ENCODE data around the gene ME3. TPM values are rescaled to one million over a fixed set of nuclear protein-coding genes. Genes with fewer than 3 reads are reported as not detected.
A peak's percentile ranks its signal among the peaks of the same experiment; 100 is the strongest.

The ME3 gene
- total RNA-seq, 3 donors from 2014 or later (not counting 1 experiment from before 2014, with no cell fraction given) = 5.2 to 7.5 (median 6.9) TPM

GRCh38 chr11:86670181-86670580 is 2.2 kb downstream of the ME3 start:
- DNase-seq = no peak
- Histone ChIP-seq H3K27ac (ENCODE audit: low read length) (no peak overlapping the region), H3K4me1 (ENCODE audit: control insufficient read depth, insufficient read depth, low read length) (peaks cover 13% of the 10 kb centered on the region), H3K27me3 (ENCODE audit: control insufficient read depth, insufficient read depth, low read length) (peaks cover 3% of the 10 kb centered on the region), H3K9me3 (ENCODE audit: control insufficient read depth, insufficient read depth, low read length) (no peaks in the 10 kb centered on the region), H3K36me3 (ENCODE audit: control insufficient read depth, insufficient read depth, low read length) (no peaks in the 10 kb centered on the region), H3K4me3 (ENCODE audit: low read length) (no peak overlapping the region)
- Mint-ChIP-seq H3K36me3 (no peaks in the 10 kb centered on the region), H3K4me1 (peaks cover 12 to 16% of the 10 kb centered on the region in 2 donors), H3K27ac (no peak overlapping the region), H3K4me3 (peak overlapping the region; percentile 86), H3K27me3 (ENCODE audit: low read depth in 2 of 2) (peaks cover 13 to 19% of the 10 kb centered on the region in 2 donors), H3K9me3 (no peaks in the 10 kb centered on the region)
- 43% methylated on average over 4 of the region's 5 CpGs for WGBS (ENCODE audit: insufficient coverage)
- intact Hi-C loops (cut with micrococcal nuclease) = loop anchor here (5.0 kb wide), 1 partner anchor 137 kb away; no protein-coding TSS in a partner anchor
- no peak for ATAC-seq
- no peak for TF ChIP-seq CTCF (IDR thresholded peaks at IDR 0.05)

- H3K36me3 ChIP-seq (ENCODE audit: control insufficient read depth, insufficient read depth, low read length) = no peaks in the 10 kb centered on the region
- WGBS (ENCODE audit: insufficient coverage) = 87% methylated on average over 4 of the region's 7 CpGs
- peaks cover 13% of the 10 kb centered on the region for H3K4me1 ChIP-seq (ENCODE audit: control insufficient read depth, insufficient read depth, low read length)
- ATAC-seq = no peak
- DNase-seq = no peak
- no peak for TF ChIP-seq CTCF (IDR thresholded peaks at IDR 0.05)
- Mint-ChIP-seq H3K9me3 (no peaks in the 10 kb centered on the region), H3K4me1 (peaks cover 12 to 16% of the 10 kb centered on the region in 2 donors), H3K27me3 (ENCODE audit: low read depth in 2 of 2) (peaks cover 16 to 19% of the 10 kb centered on the region in 2 donors), H3K36me3 (no peaks in the 10 kb centered on the region), H3K27ac (no peak overlapping the region), H3K4me3 (peak overlapping the region; percentile 42)
- no peak overlapping the region for H3K4me3 ChIP-seq (ENCODE audit: low read length)
- peaks cover 3% of the 10 kb centered on the region for H3K27me3 ChIP-seq (ENCODE audit: control insufficient read depth, insufficient read depth, low read length)
- intact Hi-C loops (cut with micrococcal nuclease) = no loop called here
- H3K27ac ChIP-seq (ENCODE audit: low read length) = no peak overlapping the region
- H3K9me3 ChIP-seq (ENCODE audit: control insufficient read depth, insufficient read depth, low read length) = no peaks in the 10 kb centered on the region
These were observed 3.0 kb downstream of the ME3 start for GRCh38 chr11:86669424-86669823.

- Mint-ChIP-seq H3K4me3 (peak overlapping the region; percentile 42), H3K27ac (no peak overlapping the region)
- intact Hi-C loops (cut with micrococcal nuclease) = no loop called here
These were observed 3.5 kb downstream of the ME3 start for GRCh38 chr11:86668929-86669328.

More at GRCh38 chr11:86668929-86669328, 3.5 kb downstream of the ME3 start:
- Histone ChIP-seq H3K4me3 (ENCODE audit: low read length) (no peak overlapping the region), H3K4me1 (ENCODE audit: control insufficient read depth, insufficient read depth, low read length) (peaks cover 13% of the 10 kb centered on the region), H3K36me3 (ENCODE audit: control insufficient read depth, insufficient read depth, low read length) (no peaks in the 10 kb centered on the region), H3K9me3 (ENCODE audit: control insufficient read depth, insufficient read depth, low read length) (no peaks in the 10 kb centered on the region), H3K27me3 (ENCODE audit: control insufficient read depth, insufficient read depth, low read length) (peaks cover 3% of the 10 kb centered on the region), H3K27ac (ENCODE audit: low read length) (no peak overlapping the region)
- ATAC-seq = no peak
- TF ChIP-seq CTCF (IDR thresholded peaks at IDR 0.05) = no peak
- no peaks in the 10 kb centered on the region for H3K36me3 Mint-ChIP-seq
- peaks cover 16 to 19% of the 10 kb centered on the region in 2 donors for H3K27me3 Mint-ChIP-seq (ENCODE audit: low read depth in 2 of 2)
- no peaks in the 10 kb centered on the region for H3K9me3 Mint-ChIP-seq
- DNase-seq = no peak
- H3K4me1 Mint-ChIP-seq = peaks cover 12 to 16% of the 10 kb centered on the region in 2 donors
